ENCODE measurements around the gene EEF2.
A peak's percentile ranks its signal among the peaks of the same experiment; 100 is the strongest.
"Not testable (repeated sequence)": the region's sequence is repeated elsewhere in the genome, so short reads cannot be mapped to it uniquely, and the experiment has no call there.

Gene EEF2

GRCh38 chr19:3944018-3944721, 41.1 kb downstream of the EEF2 start:
- DNase-seq = no peak

GRCh38 chr19:3942790-3943409, 42.4 kb downstream of the EEF2 start:
- DNase-seq = no peak

GRCh38 chr19:3938300-3938950, 46.8 kb downstream of the EEF2 start:
- not testable (repeated sequence) for DNase-seq

GRCh38 chr19:3936506-3937442, 48.5 kb downstream of the EEF2 start:
- DNase-seq = no peak

GRCh38 chr19:3932931-3933810, 52.1 kb downstream of the EEF2 start, which contains the start of gene NMRK2:
NMRK2 (plus strand) TSS chr19:3933069; CDS start chr19:3933672, 603 bp downstream.
- DNase-seq = peak; percentile 14 to 17

GRCh38 chr19:3931041-3931440, 54.2 kb downstream of the EEF2 start:
- no peak for DNase-seq
